NT2/D1 (cell line): ENCODE results near the gene PRICKLE3.

Experiments
- SUZ12 ChIP-seq: IDR thresholded peaks from 2 replicates; pipeline ENCODE4 v1.6.1; 2011; ENCODE audit not compliant: insufficient read length, insufficient read depth; ENCODE audit errors: extremely low read depth
- ZNF274 ChIP-seq: IDR thresholded peaks from 2 replicates; pipeline ENCODE4 v1.6.1; 2011; ENCODE audit warnings: mild to moderate bottlenecking, low read depth, low read length

GRCh38 chrX:49214996-49215526 lies 28.9 kb upstream of the PRICKLE3 start:
- no peak for TF ChIP-seq SUZ12
- no peak for TF ChIP-seq ZNF274
